Keratinocyte (primary cell): ENCODE measurements around the gene DTYMK. TPM values are rescaled to one million over a fixed set of nuclear protein-coding genes. Genes with fewer than 3 reads are reported as not detected.

Experiments
- DNase-seq: peaks from one replicate; pipeline ENCODE4 v3.0.0-alpha.2; 2011; ENCODE audit warnings: low read depth, missing footprints, low spot score
- FAIRE-seq: peaks from 2 replicates; lab custom pipeline; 2011; peaks lifted over from hg19 to GRCh38; lab: Jason Lieb, UNC
- H2AFZ ChIP-seq: 2 replicates; pipeline ENCODE4 v1.6.0; 2012; ENCODE audit warnings: low read length, control low read depth, inconsistent platforms; ENCODE audit not compliant: control insufficient read depth
- H3K27ac ChIP-seq: 2 replicates; pipeline ENCODE4 v1.5.1; 2011; ENCODE audit warnings: low read length; ENCODE audit not compliant: control insufficient read depth, insufficient read depth
- H3K27me3 ChIP-seq: 3 replicates; pipeline ENCODE4 v1.6.0; 2011; ENCODE audit warnings: low read length; ENCODE audit not compliant: control insufficient read depth, insufficient read depth; ENCODE audit errors: extremely low read depth
- H3K36me3 ChIP-seq, 2 experiments: 2 replicates in 1 of 2; 3 replicates in 1 of 2; pipeline ENCODE4 v1.5.1; 2011; ENCODE audit warnings: low read length in 2 of 2, mild to moderate bottlenecking in 1 of 2; ENCODE audit not compliant: control insufficient read depth in 2 of 2, insufficient read depth in 2 of 2; ENCODE audit errors: extremely low read depth in 1 of 2
- H3K4me1 ChIP-seq: 3 replicates; pipeline ENCODE4 v1.5.1; 2011; ENCODE audit warnings: low read length; ENCODE audit not compliant: control insufficient read depth, insufficient read depth; ENCODE audit errors: extremely low read depth
- H3K4me2 ChIP-seq: 3 replicates; pipeline ENCODE4 v1.6.0; 2011; ENCODE audit warnings: low read depth, low read length; ENCODE audit not compliant: control insufficient read depth, insufficient read depth; ENCODE audit errors: extremely low read depth
- H3K4me3 ChIP-seq, 3 experiments: fragments of 200-600 bp in 1 of 3; sonication (generic) in 1 of 3; 2 replicates in 2 of 3; 3 replicates in 1 of 3; pipeline ENCODE4 v1.5.1; 2011 to 2016; ENCODE audit warnings: low read length in 3 of 3, mild to moderate bottlenecking in 3 of 3, control low read depth in 2 of 3, inconsistent platforms in 1 of 3, low read depth in 1 of 3, mixed read lengths in 1 of 3, mixed run types in 1 of 3, moderate library complexity in 1 of 3; ENCODE audit not compliant: control insufficient read depth in 2 of 3, insufficient read depth in 2 of 3; ENCODE audit errors: extremely low read depth in 1 of 3
- H3K79me2 ChIP-seq: 2 replicates; pipeline ENCODE4 v1.6.0; 2012; ENCODE audit warnings: low read length; ENCODE audit not compliant: control insufficient read depth, insufficient read depth
- H3K9ac ChIP-seq: 3 replicates; pipeline ENCODE4 v1.6.0; 2011; ENCODE audit warnings: low read length; ENCODE audit not compliant: control insufficient read depth, insufficient read depth; ENCODE audit errors: extremely low read depth
- H3K9me1 ChIP-seq: 3 replicates; pipeline ENCODE4 v1.6.0; 2011; ENCODE audit warnings: low read length; ENCODE audit not compliant: control insufficient read depth, insufficient read depth; ENCODE audit errors: extremely low read depth
- H3K9me3 ChIP-seq: 2 replicates; pipeline ENCODE4 v1.5.1; 2012; ENCODE audit warnings: low read depth, low read length; ENCODE audit not compliant: control insufficient read depth
- H4K20me1 ChIP-seq: 3 replicates; pipeline ENCODE4 v1.6.0; 2011; ENCODE audit warnings: low read length; ENCODE audit not compliant: control insufficient read depth, insufficient read depth; ENCODE audit errors: extremely low read depth
- CTCF ChIP-seq, 3 experiments: IDR thresholded peaks in 1 of 3; conservative IDR thresholded peaks in 1 of 3; optimal IDR thresholded peaks in 1 of 3; 2 replicates in 2 of 3; 3 replicates in 1 of 3; pipeline versions ENCODE3 to v1.5.1; 2011; ENCODE audit warnings: low read length in 3 of 3, mild to moderate bottlenecking in 3 of 3, moderate library complexity in 2 of 3, control low read depth in 1 of 3, inconsistent platforms in 1 of 3; ENCODE audit not compliant: insufficient read depth in 2 of 3; ENCODE audit errors: extremely low read depth in 1 of 3
- EZH2 ChIP-seq: IDR thresholded peaks from one replicate; pipeline ENCODE4 v1.6.1; 2012; ENCODE audit warnings: inconsistent platforms, mild to moderate bottlenecking, low read length, moderate library complexity
- dilution Hi-C: fragments of 300-500 bp; cut with MboI; formaldehyde crosslinking; loops from one replicate; pipeline ENCODE4 v1.7.0; 2020; ENCODE audit warnings: low sequenced_read_pairs; ENCODE audit not compliant: extremely low pct_ligation_motif_present
- polyA plus RNA-seq, 5 experiments: library from polyadenylated mRNA; depleted of rRNA in 3 of 5; stranded (reverse) in 3 of 5; stranded (forward) in 1 of 5; unstranded in 1 of 5; fragments of >200 nt; gene quantifications; 1 replicate in 1 of 5; 2 replicates in 3 of 5; 3 replicates in 1 of 5; pipeline versions ENCODE4 v1.2.1 to v1.2.3, GENCODE V29; 2011 to 2012; ENCODE audit warnings: missing spikeins in 2 of 5, low read depth in 1 of 5, low replicate concordance in 1 of 5

The DTYMK gene
- polyA plus RNA-seq, 1 donor (not counting 4 experiments of a cell fraction or from before 2014, with no cell fraction given), result 31.6 TPM

GRCh38 chr2:241676665-241677064 lies 9.9 kb downstream of the DTYMK start:
- no peak overlapping the region for H3K27ac ChIP-seq
- no peak overlapping the region for H3K4me3 ChIP-seq
- peaks cover 24 to 26% of the 10 kb centered on the region in 2 experiments for H3K36me3 ChIP-seq
- H3K79me2 ChIP-seq, result peaks cover 2% of the 10 kb centered on the region
- TF ChIP-seq EZH2 (no peak), CTCF (optimal IDR thresholded peaks at IDR 0.05 in 1 of 3, IDR thresholded peaks at IDR 0.05 in 1 of 3, conservative IDR thresholded peaks at IDR 0.05 in 1 of 3; ENCODE audit: extremely low read depth in 1 of 3, insufficient read depth in 2 of 3, low read length in 3 of 3) (no peak)
- H3K27me3 ChIP-seq, result no peaks in the 10 kb centered on the region
- H3K9me3 ChIP-seq, result no peaks in the 10 kb centered on the region
- dilution Hi-C loops, result no loop called here
- FAIRE-seq (no peak), DNase-seq (no peak)
- no peak overlapping the region for H2AFZ ChIP-seq
- H3K9me1 ChIP-seq, result no peaks in the 10 kb centered on the region
- H4K20me1 ChIP-seq, result no peaks in the 10 kb centered on the region
- H3K4me1 ChIP-seq, result no peaks in the 10 kb centered on the region
- no peak overlapping the region for H3K4me2 ChIP-seq
- no peak overlapping the region for H3K9ac ChIP-seq

- H3K9me1 ChIP-seq, result no peaks in the 10 kb centered on the region
- no peaks in the 10 kb centered on the region for H3K27me3 ChIP-seq
- no peak overlapping the region for H3K27ac ChIP-seq
- no peak overlapping the region for H3K9ac ChIP-seq
- no peaks in the 10 kb centered on the region for H4K20me1 ChIP-seq
- H3K4me1 ChIP-seq, result no peaks in the 10 kb centered on the region
- H3K36me3 ChIP-seq, result peaks cover 24 to 26% of the 10 kb centered on the region in 2 experiments
- TF ChIP-seq EZH2 (no peak), CTCF (optimal IDR thresholded peaks at IDR 0.05 in 1 of 3, IDR thresholded peaks at IDR 0.05 in 1 of 3, conservative IDR thresholded peaks at IDR 0.05 in 1 of 3; ENCODE audit: extremely low read depth in 1 of 3, insufficient read depth in 2 of 3, low read length in 3 of 3) (no peak)
- peaks cover 1% of the 10 kb centered on the region for H3K79me2 ChIP-seq
- no peaks in the 10 kb centered on the region for H3K9me3 ChIP-seq
- dilution Hi-C loops, result no loop called here
- no peak overlapping the region for H3K4me2 ChIP-seq
- DNase-seq (no peak), FAIRE-seq (no peak)
- no peak overlapping the region for H2AFZ ChIP-seq
- H3K4me3 ChIP-seq, result no peak overlapping the region
Observed at GRCh38 chr2:241675885-241676284, 10.7 kb downstream of the DTYMK start.
